ENCODE results near the gene FAM136A. TPM values are rescaled to one million over a fixed set of nuclear protein-coding genes. Genes with fewer than 3 reads are reported as not detected.

The FAM136A gene
- total and polyA plus RNA-seq, 2 donors (not counting 1 experiment from before 2014, with no cell fraction given), result 31.1 to 41.6 TPM

GRCh38 chr2:70344195-70344594 is 42.3 kb upstream of the FAM136A start:
- intact Hi-C loops (cut with micrococcal nuclease), result no loop called here
- peaks cover 0 to 4% of the 10 kb centered on the region in 2 donors for H3K4me1 ChIP-seq (ENCODE audit: control insufficient read depth in 2 of 2, insufficient read depth in 2 of 2, low read length in 2 of 2)
- H3K9ac ChIP-seq (ENCODE audit: low read length), result no peak overlapping the region
- Mint-ChIP-seq H3K4me1 (no peaks in the 10 kb centered on the region), H3K27ac (no peak overlapping the region), H3K4me3 (no peak overlapping the region), H3K27me3 (peaks cover 49% of the 10 kb centered on the region), H3K9me3 (ENCODE audit: insufficient read depth) (no peaks in the 10 kb centered on the region)
- no peak overlapping the region for H2AFZ ChIP-seq (ENCODE audit: insufficient read depth, low read depth, low read length, poor library complexity, severe bottlenecking)
- ChIA-PET POLR2A (no interaction called here), CTCF (no interaction called here)
- TF ChIP-seq, protein P1, sequence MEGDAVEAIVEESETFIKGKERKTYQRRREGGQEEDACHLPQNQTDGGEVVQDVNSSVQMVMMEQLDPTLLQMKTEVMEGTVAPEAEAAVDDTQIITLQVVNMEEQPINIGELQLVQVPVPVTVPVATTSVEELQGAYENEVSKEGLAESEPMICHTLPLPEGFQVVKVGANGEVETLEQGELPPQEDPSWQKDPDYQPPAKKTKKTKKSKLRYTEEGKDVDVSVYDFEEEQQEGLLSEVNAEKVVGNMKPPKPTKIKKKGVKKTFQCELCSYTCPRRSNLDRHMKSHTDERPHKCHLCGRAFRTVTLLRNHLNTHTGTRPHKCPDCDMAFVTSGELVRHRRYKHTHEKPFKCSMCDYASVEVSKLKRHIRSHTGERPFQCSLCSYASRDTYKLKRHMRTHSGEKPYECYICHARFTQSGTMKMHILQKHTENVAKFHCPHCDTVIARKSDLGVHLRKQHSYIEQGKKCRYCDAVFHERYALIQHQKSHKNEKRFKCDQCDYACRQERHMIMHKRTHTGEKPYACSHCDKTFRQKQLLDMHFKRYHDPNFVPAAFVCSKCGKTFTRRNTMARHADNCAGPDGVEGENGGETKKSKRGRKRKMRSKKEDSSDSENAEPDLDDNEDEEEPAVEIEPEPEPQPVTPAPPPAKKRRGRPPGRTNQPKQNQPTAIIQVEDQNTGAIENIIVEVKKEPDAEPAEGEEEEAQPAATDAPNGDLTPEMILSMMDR (IDR thresholded peaks at IDR 0.05), result no peak
- TF ChIP-seq EZH2 (IDR thresholded peaks at IDR 0.05; ENCODE audit: borderline replicate concordance, insufficient read depth, low read depth, low read length, poor library complexity, severe bottlenecking), result no peak
- no peak overlapping the region for H3K4me3 ChIP-seq (ENCODE audit: control extremely low read depth in 1 of 5, extremely low read depth in 1 of 5, insufficient read depth in 1 of 5, low read depth in 2 of 5, low read length in 4 of 5)
- no peaks in the 10 kb centered on the region for H3K79me2 ChIP-seq (ENCODE audit: control insufficient read depth, insufficient read depth, low read length)
- H3K27me3 ChIP-seq (replicated peaks in 1 of 4; ENCODE audit: control extremely low read depth in 1 of 4, control insufficient read depth in 3 of 4, insufficient read depth in 4 of 4, low read length in 3 of 4), result peaks cover 0 to 21% (median 4%) of the 10 kb centered on the region in 4 experiments
- 38% methylated on average over 1 of the region's 1 CpG for WGBS (ENCODE audit: insufficient coverage)
- no peaks in the 10 kb centered on the region for H3K36me3 ChIP-seq (replicated peaks in 1 of 2; ENCODE audit: control extremely low read depth in 1 of 2, control insufficient read depth in 1 of 2, extremely low read depth in 1 of 2, insufficient read depth in 2 of 2, low read length in 1 of 2)
- no peak for DNase-seq
- no peak for ATAC-seq (ENCODE audit: low read depth)
- H3K9me3 ChIP-seq (ENCODE audit: control extremely low read depth in 1 of 3, control insufficient read depth in 2 of 3, insufficient read depth in 1 of 3, low read length in 2 of 3), result no peaks in the 10 kb centered on the region
- no peaks in the 10 kb centered on the region for H4K20me1 ChIP-seq (ENCODE audit: control insufficient read depth, insufficient read depth, low read length, poor library complexity, severe bottlenecking)
- no peak overlapping the region for H3K4me2 ChIP-seq (replicated peaks; ENCODE audit: low read depth, low read length, poor library complexity, severe bottlenecking)
- no peak overlapping the region for H3K27ac ChIP-seq (ENCODE audit: low read length in 2 of 2)

DNA sequence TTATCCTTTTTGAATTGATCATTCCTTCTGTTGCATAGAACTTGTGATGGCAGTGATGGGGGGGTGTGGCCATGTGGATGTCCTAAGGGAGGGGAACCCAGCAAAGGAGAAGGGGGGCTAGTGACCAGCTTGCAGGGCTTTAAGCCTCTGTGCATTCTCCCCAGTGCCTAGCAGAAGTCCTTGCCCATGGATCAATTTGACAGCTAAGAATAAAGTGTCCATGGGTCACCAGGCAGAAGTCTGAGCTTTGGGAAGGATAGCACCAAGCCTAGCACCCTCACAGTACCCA is 39.6 kb upstream of the FAM136A start:
- no peaks in the 10 kb centered on the region for H3K4me1 Mint-ChIP-seq
- H3K27ac Mint-ChIP-seq, result no peak overlapping the region
- DNase-seq, result no peak
- H3K36me3 ChIP-seq (replicated peaks in 1 of 2; ENCODE audit: control extremely low read depth in 1 of 2, control insufficient read depth in 1 of 2, extremely low read depth in 1 of 2, insufficient read depth in 2 of 2, low read length in 1 of 2), result no peaks in the 10 kb centered on the region
- H3K27ac ChIP-seq (ENCODE audit: low read length in 2 of 2), result no peak overlapping the region
- no peaks in the 10 kb centered on the region for H3K9me3 Mint-ChIP-seq (ENCODE audit: insufficient read depth)
- ChIA-PET CTCF (interaction anchor here (1.0 to 5.1 kb wide), 7 partner anchors 9 to 430 kb away, joined by 3 to 61 read pairs (median 4); no protein-coding TSS in a partner anchor), POLR2A (no interaction called here)
- H3K4me3 ChIP-seq (ENCODE audit: control extremely low read depth in 1 of 5, extremely low read depth in 1 of 5, insufficient read depth in 1 of 5, low read depth in 2 of 5, low read length in 4 of 5), result no peak overlapping the region
- no peak overlapping the region for H3K9ac ChIP-seq (ENCODE audit: low read length)
- H3K27me3 ChIP-seq (replicated peaks in 1 of 4; ENCODE audit: control extremely low read depth in 1 of 4, control insufficient read depth in 3 of 4, insufficient read depth in 4 of 4, low read length in 3 of 4), result peaks cover 0 to 21% (median 1%) of the 10 kb centered on the region in 4 experiments
- no peak overlapping the region for H3K4me2 ChIP-seq (replicated peaks; ENCODE audit: low read depth, low read length, poor library complexity, severe bottlenecking)
- H4K20me1 ChIP-seq (ENCODE audit: control insufficient read depth, insufficient read depth, low read length, poor library complexity, severe bottlenecking), result no peaks in the 10 kb centered on the region
- H3K27me3 Mint-ChIP-seq, result peaks cover 33% of the 10 kb centered on the region
- intact Hi-C loops (cut with micrococcal nuclease), result no loop called here
- H3K9me3 ChIP-seq (ENCODE audit: control extremely low read depth in 1 of 3, control insufficient read depth in 2 of 3, insufficient read depth in 1 of 3, low read length in 2 of 3), result no peaks in the 10 kb centered on the region
- ATAC-seq (ENCODE audit: low read depth), result no peak
- TF ChIP-seq EZH2 (IDR thresholded peaks at IDR 0.05; ENCODE audit: borderline replicate concordance, insufficient read depth, low read depth, low read length, poor library complexity, severe bottlenecking), result no peak
- TF ChIP-seq, protein P1 (IDR thresholded peaks at IDR 0.05), result no peak
- no peaks in the 10 kb centered on the region for H3K79me2 ChIP-seq (ENCODE audit: control insufficient read depth, insufficient read depth, low read length)
- no peak overlapping the region for H3K4me3 Mint-ChIP-seq
- peaks cover 0 to 4% of the 10 kb centered on the region in 2 donors for H3K4me1 ChIP-seq (ENCODE audit: control insufficient read depth in 2 of 2, insufficient read depth in 2 of 2, low read length in 2 of 2)
- no peak overlapping the region for H2AFZ ChIP-seq (ENCODE audit: insufficient read depth, low read depth, low read length, poor library complexity, severe bottlenecking)

All from B cell (primary cell).